Neural cell (in vitro differentiated cells): ENCODE measurements around the gene ATP6V1B1.

Experiments
- CTCF ChIP-seq: fragments of 450-650 bp; IDR thresholded peaks from 2 replicates; pipeline ENCODE4 v1.5.1; 2014; ENCODE audit warnings: antibody characterized with exemption, mild to moderate bottlenecking, moderate library complexity; ENCODE audit not compliant: poor library complexity, severe bottlenecking
- EP300 ChIP-seq: fragments of 450-650 bp; conservative IDR thresholded peaks from 2 replicates; pipeline ENCODE4 v1.6.1; 2014; ENCODE audit warnings: antibody characterized with exemption, mild to moderate bottlenecking, moderate library complexity; ENCODE audit not compliant: poor library complexity, severe bottlenecking
- EZH2 ChIP-seq: fragments of 200-600, 300-800 bp; shearing (Covaris generic), sonication (generic); IDR thresholded peaks from 2 replicates; pipeline ENCODE4 v1.6.1; 2014; ENCODE audit warnings: antibody characterized with exemption, low read length, borderline replicate concordance, mild to moderate bottlenecking; ENCODE audit not compliant: insufficient read depth, poor library complexity, severe bottlenecking
- POLR2AphosphoS5 ChIP-seq: IDR thresholded peaks from 2 replicates; pipeline ENCODE4 v1.6.1; 2012

GRCh38 chr2:70941701-70942100 is 6.0 kb downstream of the ATP6V1B1 start:
- TF ChIP-seq CTCF (no peak), EZH2 (no peak), POLR2AphosphoS5 (no peak), EP300 (no peak)
